ENCODE measurements around the gene NR2E1. TPM values are rescaled to one million over a fixed set of nuclear protein-coding genes. Genes with fewer than 3 reads are reported as not detected.
A peak's percentile ranks its signal among the peaks of the same experiment; 100 is the strongest.

NR2E1 gene
- total RNA-seq, 1 donor from 2014 or later = not detected

GRCh38 chr6:108167449-108168089 lies 1.7 kb downstream of the NR2E1 start:
- no peaks in the 10 kb centered on the region for H3K9me3 ChIP-seq
- H3K27me3 ChIP-seq = peaks cover 14% of the 10 kb centered on the region
- no peak for TF ChIP-seq CTCF (IDR thresholded peaks at IDR 0.05)
- peak in 1 of 2 donors; percentile 52 for DNase-seq (ENCODE audit: low spot score in 2 of 2)
- intact Hi-C loops (cut with DNase I) = no loop called here
- no peak overlapping the region for H3K27ac ChIP-seq
- H3K4me1 ChIP-seq = peaks cover 6 to 29% of the 10 kb centered on the region in 2 donors
- no peaks in the 10 kb centered on the region for H3K36me3 ChIP-seq
- H3K4me3 ChIP-seq = peak overlapping the region; percentile 25 to 41

- intact Hi-C loops (cut with DNase I) = no loop called here
- Histone ChIP-seq H3K4me3 (peak overlapping the region; percentile 17 to 41), H3K9me3 (no peaks in the 10 kb centered on the region), H3K27ac (no peak overlapping the region), H3K27me3 (peaks cover 14% of the 10 kb centered on the region), H3K36me3 (no peaks in the 10 kb centered on the region), H3K4me1 (peaks cover 6 to 29% of the 10 kb centered on the region in 2 donors)
- no peak for TF ChIP-seq CTCF (IDR thresholded peaks at IDR 0.05)
- peak in 1 of 2 donors; percentile 37 for DNase-seq (ENCODE audit: low spot score in 2 of 2)
Measured at GRCh38 chr6:108168090-108168463, 2.3 kb downstream of the NR2E1 start.

GRCh38 chr6:108168501-108169463 lies 3.0 kb downstream of the NR2E1 start:
- H3K27me3 ChIP-seq = peaks cover 12% of the 10 kb centered on the region
- H3K9me3 ChIP-seq = no peaks in the 10 kb centered on the region
- H3K4me3 ChIP-seq = peak overlapping the region; percentile 17 to 41
- no peaks in the 10 kb centered on the region for H3K36me3 ChIP-seq
- intact Hi-C loops (cut with DNase I) = no loop called here
- peaks cover 6 to 29% of the 10 kb centered on the region in 2 donors for H3K4me1 ChIP-seq
- no peak overlapping the region for H3K27ac ChIP-seq
- TF ChIP-seq CTCF (IDR thresholded peaks at IDR 0.05) = peak in 1 of 3 experiments; percentile 32
- DNase-seq (ENCODE audit: low spot score in 2 of 2) = peak in 1 of 2 donors; percentile 59

- intact Hi-C loops (cut with DNase I) = no loop called here
- Histone ChIP-seq H3K4me1 (peaks cover 6 to 25% of the 10 kb centered on the region in 2 donors), H3K4me3 (peak overlapping the region; percentile 17 to 41), H3K27me3 (peaks cover 4% of the 10 kb centered on the region), H3K27ac (no peak overlapping the region), H3K9me3 (no peaks in the 10 kb centered on the region), H3K36me3 (no peaks in the 10 kb centered on the region)
- DNase-seq (ENCODE audit: low spot score in 2 of 2) = peak in 1 of 2 donors; percentile 58
- TF ChIP-seq CTCF (IDR thresholded peaks at IDR 0.05) = no peak
Measured at GRCh38 chr6:108169464-108170331, 3.9 kb downstream of the NR2E1 start.

Measured in ascending aorta (tissue), 2 donors.